GM23338 (cell line): ENCODE measurements around the gene HYAL2. TPM values are rescaled to one million over a fixed set of nuclear protein-coding genes. Genes with fewer than 3 reads are reported as not detected.

Experiments used
- ATAC-seq: fragments of 200-7000 bp; cut with Tn5 transposase; 3 replicates; pipeline ENCODE4 v1.9.1; 2020
- DNase-seq: peaks from one replicate; pipeline ENCODE4 v3.0.0-alpha.2; 2015; ENCODE audit warnings: low spot score
- H2AFZ ChIP-seq: fragments of 200-600 bp; sonication (generic); 2 replicates; pipeline ENCODE4 v1.8.0; 2016; ENCODE audit warnings: antibody characterized with exemption, mild to moderate bottlenecking, moderate library complexity
- H3F3A ChIP-seq: fragments of 200-600 bp; sonication (generic); replicated peaks from 2 replicates; pipeline ENCODE4 v1.8.0; 2017; ENCODE audit warnings: antibody characterized with exemption, mixed run types, low read depth
- H3K27ac ChIP-seq: fragments of 200-600 bp; sonication (generic); 2 replicates; pipeline ENCODE4 v1.6.1; 2016; ENCODE audit warnings: low read depth
- H3K27me3 ChIP-seq: fragments of 200-600 bp; sonication (generic); 2 replicates; pipeline ENCODE4 v1.8.0; 2016; ENCODE audit warnings: mild to moderate bottlenecking, mixed run types, moderate library complexity; ENCODE audit not compliant: insufficient read depth
- H3K36me3 ChIP-seq: fragments of 200-600 bp; sonication (generic); 2 replicates; pipeline ENCODE4 v1.8.0; 2016; ENCODE audit warnings: mild to moderate bottlenecking; ENCODE audit not compliant: insufficient read depth
- H3K4me1 ChIP-seq: fragments of 200-600 bp; sonication (generic); 2 replicates; pipeline ENCODE4 v1.8.0; 2016; ENCODE audit warnings: mild to moderate bottlenecking, moderate library complexity; ENCODE audit not compliant: insufficient read depth
- H3K4me2 ChIP-seq: fragments of 200-600 bp; sonication (generic); 2 replicates; pipeline ENCODE4 v1.7.1; 2017; ENCODE audit warnings: mixed run types
- H3K4me3 ChIP-seq: fragments of 200-600 bp; sonication (generic); 2 replicates; pipeline ENCODE4 v1.6.1; 2016; ENCODE audit warnings: mixed run types
- H3K79me2 ChIP-seq: fragments of 200-600 bp; sonication (generic); replicated peaks from 2 replicates; pipeline ENCODE4 v1.8.0; 2017; ENCODE audit warnings: mild to moderate bottlenecking; ENCODE audit not compliant: insufficient read depth
- H3K9me2 ChIP-seq: fragments of 200-600 bp; sonication (generic); 2 replicates; pipeline ENCODE4 v1.8.0; 2017; ENCODE audit not compliant: insufficient read depth
- H4K20me1 ChIP-seq: fragments of 200-600 bp; sonication (generic); replicated peaks from 2 replicates; pipeline ENCODE4 v1.8.0; 2017; ENCODE audit warnings: mild to moderate bottlenecking; ENCODE audit not compliant: insufficient read depth
- H3K27ac Mint-ChIP-seq: 2 replicates; pipeline ENCODE4 v1.8.0; 2020; ENCODE audit warnings: inconsistent platforms, mild to moderate bottlenecking, moderate library complexity, mixed read lengths
- H3K27me3 Mint-ChIP-seq: 3 replicates; pipeline ENCODE4 v1.8.0; 2022; ENCODE audit warnings: low read depth, mild to moderate bottlenecking, moderate library complexity, mixed read lengths, inconsistent platforms; ENCODE audit not compliant: insufficient read depth, poor library complexity
- H3K36me3 Mint-ChIP-seq: 3 replicates; pipeline ENCODE4 v1.8.0; 2021; ENCODE audit warnings: low read depth, mild to moderate bottlenecking, inconsistent platforms, moderate library complexity, mixed read lengths
- H3K4me1 Mint-ChIP-seq: 3 replicates; pipeline ENCODE4 v1.8.0; 2020; ENCODE audit warnings: mild to moderate bottlenecking, inconsistent platforms, mixed read lengths
- H3K4me3 Mint-ChIP-seq: 3 replicates; pipeline ENCODE4 v1.8.0; 2021; ENCODE audit warnings: moderate library complexity, mild to moderate bottlenecking, inconsistent platforms, mixed read lengths
- H3K9me3 Mint-ChIP-seq: 3 replicates; pipeline ENCODE4 v1.8.0; 2020; ENCODE audit warnings: moderate library complexity, mild to moderate bottlenecking, inconsistent platforms, mixed read lengths
- CREB1 ChIP-seq: fragments of 250-450 bp; sonication (Bioruptor Pico); IDR thresholded peaks from 2 replicates; pipeline ENCODE4 v1.5.0; 2020; ENCODE audit warnings: low read depth, mild to moderate bottlenecking, moderate library complexity
- CTCF ChIP-seq, 2 experiments: fragments of 200-600 bp in 1 of 2; sonication (generic) in 1 of 2; conservative IDR thresholded peaks; 2 replicates each; pipeline versions ENCODE4 v1.5.1 to v1.6.1; 2016 to 2017; ENCODE audit warnings: antibody characterized with exemption in 2 of 2, low read depth in 2 of 2, mild to moderate bottlenecking in 2 of 2, moderate library complexity in 1 of 2
- EZH2phosphoT487 ChIP-seq: fragments of 200-600 bp; sonication (generic); IDR thresholded peaks from one replicate; pipeline ENCODE4 v1.8.1; 2018; ENCODE audit warnings: antibody characterized with exemption; ENCODE audit not compliant: unreplicated experiment
- JUNB ChIP-seq: IDR thresholded peaks from one replicate; pipeline ENCODE4 v1.6.1; 2016; ENCODE audit warnings: antibody characterized with exemption; ENCODE audit not compliant: unreplicated experiment
- NANOG ChIP-seq: IDR thresholded peaks from 2 replicates; pipeline ENCODE4 v1.6.1; 2016; ENCODE audit warnings: antibody characterized with exemption, borderline replicate concordance
- POLR2AphosphoS5 ChIP-seq: IDR thresholded peaks from 2 replicates; pipeline ENCODE4 v1.6.1; 2016; ENCODE audit warnings: antibody characterized with exemption, low read depth
- ZNF114 ChIP-seq: fragments of 250-450 bp; sonication (Bioruptor Pico); IDR thresholded peaks from 2 replicates; pipeline ENCODE4 v1.5.0; 2020; ENCODE audit warnings: mild to moderate bottlenecking, moderate library complexity
- ZNF331 ChIP-seq: fragments of 250-450 bp; sonication (Bioruptor Pico); IDR thresholded peaks from 2 replicates; pipeline ENCODE4 v1.5.0; 2020; ENCODE audit warnings: low read depth, mild to moderate bottlenecking, moderate library complexity
- ZNF462 ChIP-seq: fragments of 250-450 bp; sonication (Bioruptor Pico); IDR thresholded peaks from 2 replicates; pipeline ENCODE4 v1.5.0; 2020; ENCODE audit warnings: mild to moderate bottlenecking, moderate library complexity
- polyA plus RNA-seq: library from polyadenylated mRNA; unstranded; fragments of >200 nt; fragmentation: Nextera tagmentation; extraction: Ambion mirVana; gene quantifications from 2 replicates; pipeline ENCODE4 v1.2.1, GENCODE V29; 2016
- total RNA-seq: library from RNA; depleted of rRNA; stranded (reverse); fragments of >200 nt; shearing (Covaris generic); gene quantifications from 2 replicates; pipeline ENCODE4 v1.2.3, GENCODE V29; 2014
- TF ChIP-seq, protein P1 (sequence below): IDR thresholded peaks from 2 replicates; pipeline ENCODE4 v1.6.1; 2016; ENCODE audit warnings: antibody characterized with exemption
- TF ChIP-seq, protein P2 (sequence below): IDR thresholded peaks from one replicate; pipeline ENCODE4 v1.6.1; 2018; ENCODE audit warnings: antibody characterized with exemption; ENCODE audit not compliant: unreplicated experiment

Gene HYAL2
- total and polyA plus RNA-seq, 2 experiments from 2014 or later: 28.9 to 74.3 TPM

GRCh38 chr3:50365080-50365841, 42.7 kb upstream of the HYAL2 start (continued):
- TF ChIP-seq ZNF462 (CRISPR knock-in tag): no peak

- no peaks in the 10 kb centered on the region for H3K4me1 ChIP-seq
- H4K20me1 ChIP-seq: no peaks in the 10 kb centered on the region
- H3F3A ChIP-seq: 0 out of 2 replicates have a peak, but pooled peaks cover 5% of the 10 kb centered on the region
- H3K4me1 Mint-ChIP-seq: peaks cover 9% of the 10 kb centered on the region; the same call in 2 of the 3 replicates
- peak overlapping the region; percentile 78 for H3K4me3 ChIP-seq
- peaks cover 11% of the 10 kb centered on the region; the same call in 1 of the 2 replicates for H3K27me3 ChIP-seq
- H3K4me3 Mint-ChIP-seq: peak overlapping the region; percentile 77
- H2AFZ ChIP-seq: peak overlapping the region; percentile 76
- no peaks in the 10 kb centered on the region for H3K36me3 Mint-ChIP-seq
- no peaks in the 10 kb centered on the region for H3K36me3 ChIP-seq
- H3K9me3 Mint-ChIP-seq: no peaks in the 10 kb centered on the region; the same call in 2 of the 3 replicates
- H3K4me2 ChIP-seq: peak overlapping the region; percentile 81
- ATAC-seq (peak; percentile 61), DNase-seq (peak; percentile 75)
- H3K9me2 ChIP-seq: no peaks in the 10 kb centered on the region
- H3K79me2 ChIP-seq: no peaks in the 10 kb centered on the region
- H3K27ac Mint-ChIP-seq: no peak overlapping the region
- H3K27me3 Mint-ChIP-seq: peaks cover 20% of the 10 kb centered on the region
- no peak overlapping the region for H3K27ac ChIP-seq
- no peak for TF ChIP-seq POLR2AphosphoS5
- TF ChIP-seq, protein P1, sequence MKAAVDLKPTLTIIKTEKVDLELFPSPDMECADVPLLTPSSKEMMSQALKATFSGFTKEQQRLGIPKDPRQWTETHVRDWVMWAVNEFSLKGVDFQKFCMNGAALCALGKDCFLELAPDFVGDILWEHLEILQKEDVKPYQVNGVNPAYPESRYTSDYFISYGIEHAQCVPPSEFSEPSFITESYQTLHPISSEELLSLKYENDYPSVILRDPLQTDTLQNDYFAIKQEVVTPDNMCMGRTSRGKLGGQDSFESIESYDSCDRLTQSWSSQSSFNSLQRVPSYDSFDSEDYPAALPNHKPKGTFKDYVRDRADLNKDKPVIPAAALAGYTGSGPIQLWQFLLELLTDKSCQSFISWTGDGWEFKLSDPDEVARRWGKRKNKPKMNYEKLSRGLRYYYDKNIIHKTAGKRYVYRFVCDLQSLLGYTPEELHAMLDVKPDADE: no peak
- no peak for TF ChIP-seq NANOG
- no peak for TF ChIP-seq ZNF331 (CRISPR knock-in tag)
- TF ChIP-seq CTCF (conservative IDR thresholded peaks at IDR 0.05; ENCODE audit: low read depth in 2 of 2): no peak
- TF ChIP-seq ZNF114 (CRISPR knock-in tag): no peak
- TF ChIP-seq CREB1 (CRISPR knock-in tag): no peak
- TF ChIP-seq, protein P2, sequence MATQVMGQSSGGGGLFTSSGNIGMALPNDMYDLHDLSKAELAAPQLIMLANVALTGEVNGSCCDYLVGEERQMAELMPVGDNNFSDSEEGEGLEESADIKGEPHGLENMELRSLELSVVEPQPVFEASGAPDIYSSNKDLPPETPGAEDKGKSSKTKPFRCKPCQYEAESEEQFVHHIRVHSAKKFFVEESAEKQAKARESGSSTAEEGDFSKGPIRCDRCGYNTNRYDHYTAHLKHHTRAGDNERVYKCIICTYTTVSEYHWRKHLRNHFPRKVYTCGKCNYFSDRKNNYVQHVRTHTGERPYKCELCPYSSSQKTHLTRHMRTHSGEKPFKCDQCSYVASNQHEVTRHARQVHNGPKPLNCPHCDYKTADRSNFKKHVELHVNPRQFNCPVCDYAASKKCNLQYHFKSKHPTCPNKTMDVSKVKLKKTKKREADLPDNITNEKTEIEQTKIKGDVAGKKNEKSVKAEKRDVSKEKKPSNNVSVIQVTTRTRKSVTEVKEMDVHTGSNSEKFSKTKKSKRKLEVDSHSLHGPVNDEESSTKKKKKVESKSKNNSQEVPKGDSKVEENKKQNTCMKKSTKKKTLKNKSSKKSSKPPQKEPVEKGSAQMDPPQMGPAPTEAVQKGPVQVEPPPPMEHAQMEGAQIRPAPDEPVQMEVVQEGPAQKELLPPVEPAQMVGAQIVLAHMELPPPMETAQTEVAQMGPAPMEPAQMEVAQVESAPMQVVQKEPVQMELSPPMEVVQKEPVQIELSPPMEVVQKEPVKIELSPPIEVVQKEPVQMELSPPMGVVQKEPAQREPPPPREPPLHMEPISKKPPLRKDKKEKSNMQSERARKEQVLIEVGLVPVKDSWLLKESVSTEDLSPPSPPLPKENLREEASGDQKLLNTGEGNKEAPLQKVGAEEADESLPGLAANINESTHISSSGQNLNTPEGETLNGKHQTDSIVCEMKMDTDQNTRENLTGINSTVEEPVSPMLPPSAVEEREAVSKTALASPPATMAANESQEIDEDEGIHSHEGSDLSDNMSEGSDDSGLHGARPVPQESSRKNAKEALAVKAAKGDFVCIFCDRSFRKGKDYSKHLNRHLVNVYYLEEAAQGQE: no peak
- TF ChIP-seq JUNB: no peak
- no peak for TF ChIP-seq EZH2phosphoT487
These were observed 42.1 kb upstream of the HYAL2 start for GRCh38 chr3:50364573-50365079.
